ENCODE data around the gene CUX1.
"Not testable (repeated sequence)": the region's sequence is repeated elsewhere in the genome, so short reads cannot be mapped to it uniquely, and the experiment has no call there.

CUX1 gene

DNA sequence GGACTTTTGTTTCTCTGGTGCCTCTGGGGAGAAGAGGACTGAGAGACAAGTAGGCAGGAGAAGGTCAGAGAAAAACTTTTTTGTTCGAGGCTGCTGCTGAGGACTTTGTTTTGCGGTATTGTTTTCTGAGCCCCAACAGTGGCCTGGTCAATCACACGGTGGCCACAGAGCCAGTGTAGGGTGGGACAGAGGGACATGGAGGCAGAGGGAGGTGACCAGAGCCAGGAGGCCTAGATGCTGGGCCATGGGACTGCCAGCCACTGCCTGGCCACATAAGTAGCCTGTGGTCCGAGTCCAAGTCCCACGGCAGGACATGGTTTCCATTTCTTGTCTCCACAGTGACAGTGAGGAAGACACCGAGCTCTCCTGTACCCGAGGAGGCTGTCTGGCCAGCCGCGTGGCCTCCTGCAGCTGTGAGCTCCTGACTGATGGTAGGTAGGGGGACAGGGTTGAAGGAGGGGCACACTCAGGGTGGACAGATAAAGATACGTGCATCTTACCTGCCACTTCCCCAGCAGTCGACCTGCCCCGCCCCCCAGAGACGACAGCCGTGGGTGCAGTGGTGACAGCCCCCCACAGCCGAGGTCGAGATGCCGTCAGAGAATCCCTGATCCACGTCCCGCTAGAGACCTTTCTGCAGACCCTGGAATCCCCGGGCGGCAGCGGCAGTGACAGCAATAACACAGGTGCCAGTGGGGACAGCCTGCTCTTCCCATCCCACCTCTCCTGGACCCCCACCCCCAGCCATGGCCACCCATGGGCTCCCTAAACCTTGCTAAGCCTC lies 496.8 kb downstream of the CUX1 start:
- no peak for DNase-seq (ENCODE audit: low read depth)

DNA sequence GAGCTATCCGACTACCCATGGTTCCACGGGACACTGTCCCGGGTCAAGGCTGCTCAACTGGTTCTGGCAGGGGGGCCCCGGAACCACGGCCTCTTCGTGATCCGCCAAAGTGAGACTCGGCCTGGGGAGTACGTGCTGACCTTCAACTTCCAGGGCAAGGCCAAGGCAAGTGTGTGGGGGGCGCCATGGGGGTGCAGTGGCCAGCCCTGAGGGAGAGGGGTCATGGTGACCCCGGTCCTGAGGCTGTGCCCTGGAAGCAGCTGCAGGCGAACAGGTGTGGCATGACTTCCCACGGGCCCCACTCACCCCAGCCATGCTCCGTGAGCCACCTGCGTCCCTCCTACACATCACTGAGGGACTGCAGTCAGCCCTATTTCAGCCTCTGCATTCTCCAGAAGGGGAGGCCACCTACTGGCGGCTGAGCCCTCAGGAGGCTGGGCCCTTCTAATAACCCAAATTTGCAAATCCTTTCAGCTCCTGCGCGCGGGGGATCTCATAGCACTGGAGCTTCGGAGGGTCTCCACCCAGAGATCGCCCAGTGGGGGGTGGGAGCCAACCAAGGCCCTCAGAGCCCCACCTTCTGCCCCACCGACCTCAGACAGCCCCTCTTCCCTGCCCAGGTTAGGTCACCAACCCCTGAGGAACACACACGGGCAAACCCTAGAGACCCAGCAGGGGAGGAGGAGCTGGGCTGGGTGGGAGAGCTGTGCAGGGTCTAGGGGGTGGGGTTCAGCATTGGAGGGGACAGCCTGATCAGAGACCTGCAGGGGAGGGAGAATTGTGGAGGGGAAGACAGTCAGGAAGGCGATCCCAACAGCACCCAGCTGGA lies 500.0 kb downstream of the CUX1 start:
- no peak for DNase-seq (ENCODE audit: low read depth)

DNA sequence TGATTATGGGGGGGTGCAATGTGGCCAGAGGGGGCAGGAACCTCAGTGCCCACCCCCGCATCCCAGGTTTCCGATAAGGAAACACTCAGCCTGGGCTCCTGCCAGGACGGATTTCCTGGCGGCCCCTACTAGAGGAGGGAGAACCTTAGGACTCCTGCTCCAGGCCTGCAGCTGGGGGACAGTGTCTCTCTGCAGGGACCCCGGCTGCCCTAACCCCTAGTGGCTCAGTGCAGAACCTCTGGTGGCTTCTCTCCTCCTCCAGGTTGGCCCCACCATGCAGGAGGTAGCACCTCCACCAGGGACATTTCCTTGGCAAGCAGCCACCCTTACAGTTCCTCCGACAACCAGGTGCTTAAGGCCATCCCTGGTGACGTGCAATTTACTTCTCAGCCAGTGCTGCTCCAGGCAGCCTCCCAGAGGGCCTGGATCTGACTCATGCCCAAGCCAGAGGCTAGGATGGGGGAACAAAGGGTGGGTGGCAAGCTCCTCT lies 501.1 kb downstream of the CUX1 start:
- no peak for DNase-seq (ENCODE audit: low read depth)

DNA sequence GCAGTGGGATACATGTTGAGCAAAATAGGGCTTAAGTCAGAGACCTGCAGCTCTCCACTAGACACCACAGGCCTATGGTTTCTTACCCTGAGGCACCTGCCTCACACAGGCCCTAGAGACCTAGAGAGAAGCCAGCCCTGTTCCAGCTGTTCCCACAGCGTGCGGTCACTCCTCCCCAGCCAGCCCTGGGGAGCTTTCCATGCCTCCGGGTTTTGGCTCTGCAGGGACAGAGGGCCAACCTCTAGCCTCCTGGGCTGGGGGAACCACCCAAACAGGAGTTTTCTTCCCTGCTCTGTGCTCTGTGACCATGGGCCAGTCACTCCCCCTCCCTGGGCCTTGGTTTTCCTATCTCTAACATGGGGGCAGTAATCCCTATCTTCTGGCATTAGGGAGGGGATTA lies 502.2 kb downstream of the CUX1 start:
- DNase-seq (ENCODE audit: low read depth) = no peak

DNA sequence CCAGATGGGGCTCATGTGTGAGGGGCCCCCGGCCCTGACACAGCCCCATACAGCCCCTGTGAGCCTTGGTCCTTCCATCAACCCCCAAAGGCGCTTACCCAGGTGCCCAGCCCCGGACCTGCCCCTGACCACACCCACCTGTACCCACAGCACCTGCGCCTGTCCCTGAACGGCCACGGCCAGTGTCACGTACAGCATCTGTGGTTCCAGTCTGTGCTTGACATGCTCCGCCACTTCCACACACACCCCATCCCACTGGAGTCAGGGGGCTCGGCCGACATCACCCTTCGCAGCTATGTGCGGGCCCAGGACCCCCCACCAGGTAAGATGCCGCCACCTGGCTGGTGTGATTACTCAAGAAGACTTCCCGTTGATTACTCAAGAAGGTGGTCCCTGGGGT lies 502.8 kb downstream of the CUX1 start:
- no peak for DNase-seq (ENCODE audit: low read depth)

DNA sequence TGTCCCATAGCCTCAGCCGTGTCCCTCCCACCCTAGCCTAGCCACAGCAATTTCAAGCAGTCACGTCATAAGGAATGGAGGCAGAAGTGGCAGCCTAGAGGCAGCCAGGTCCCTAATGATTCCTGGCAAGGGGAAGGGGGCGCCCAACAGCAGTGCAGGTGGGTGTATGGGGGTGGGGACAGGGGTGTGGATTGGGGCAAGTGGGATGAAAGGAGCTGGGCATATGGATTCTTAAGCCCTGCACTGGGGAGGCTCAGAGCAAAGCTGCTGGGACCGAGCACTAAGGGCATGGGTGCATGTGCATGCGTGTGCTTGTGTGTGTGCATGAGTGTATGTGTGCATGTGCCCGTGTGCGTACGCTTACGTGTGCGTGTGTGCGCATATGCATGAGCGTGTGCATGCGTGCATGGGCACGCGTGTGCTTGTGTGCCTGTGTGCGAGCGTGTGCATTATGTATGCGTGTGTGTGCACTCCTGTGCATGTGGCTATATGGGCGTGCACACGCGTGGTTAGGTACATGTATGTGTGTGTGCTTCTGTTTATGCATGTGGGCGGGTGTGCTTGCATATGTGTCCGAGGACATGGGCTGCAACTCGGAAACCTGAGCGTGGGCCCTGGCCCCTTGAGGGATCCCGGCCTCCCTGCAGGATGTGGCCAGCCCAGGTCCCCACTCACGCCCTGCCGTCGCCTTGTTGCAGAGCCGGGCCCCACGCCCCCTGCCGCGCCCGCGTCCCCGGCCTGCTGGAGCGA lies 503.4 kb downstream of the CUX1 start:
- DNase-seq (ENCODE audit: low read depth) = no peak

DNA sequence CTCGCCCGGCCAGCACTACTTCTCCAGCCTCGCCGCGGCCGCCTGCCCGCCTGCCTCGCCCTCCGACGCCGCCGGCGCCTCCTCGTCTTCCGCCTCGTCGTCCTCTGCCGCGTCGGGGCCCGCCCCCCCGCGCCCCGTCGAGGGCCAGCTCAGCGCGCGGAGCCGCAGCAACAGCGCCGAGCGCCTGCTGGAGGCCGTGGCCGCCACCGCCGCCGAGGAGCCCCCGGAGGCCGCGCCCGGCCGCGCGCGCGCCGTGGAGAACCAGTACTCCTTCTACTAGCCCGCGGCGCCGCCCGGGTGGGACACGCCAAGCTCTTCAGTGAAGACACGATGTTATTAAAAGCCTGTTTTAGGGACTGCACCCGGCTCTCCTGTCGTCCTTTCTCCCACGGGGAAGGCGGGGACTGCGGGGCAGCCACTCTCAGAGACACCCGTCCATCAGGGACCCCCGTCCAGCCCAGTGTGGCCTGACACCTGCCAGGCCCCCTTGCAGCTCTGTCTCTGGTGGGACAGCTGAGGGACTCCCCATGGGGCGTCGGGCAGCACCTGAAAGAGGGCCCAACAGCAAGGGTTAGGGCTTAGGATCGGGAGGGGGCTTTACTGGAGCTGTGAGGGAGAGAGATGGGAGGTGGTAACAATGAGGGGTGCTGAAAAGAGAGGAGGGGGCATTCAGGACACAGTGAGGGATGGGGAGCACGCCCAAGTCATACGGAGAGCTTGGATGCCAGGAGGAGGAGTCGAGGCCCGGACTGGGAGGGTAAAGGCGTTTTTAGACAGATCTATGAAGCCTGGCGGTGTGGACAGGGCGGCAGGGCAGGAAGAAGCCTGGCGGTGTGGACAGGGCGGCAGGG lies 504.1 kb downstream of the CUX1 start:
- DNase-seq (ENCODE audit: low read depth) = no peak

DNA sequence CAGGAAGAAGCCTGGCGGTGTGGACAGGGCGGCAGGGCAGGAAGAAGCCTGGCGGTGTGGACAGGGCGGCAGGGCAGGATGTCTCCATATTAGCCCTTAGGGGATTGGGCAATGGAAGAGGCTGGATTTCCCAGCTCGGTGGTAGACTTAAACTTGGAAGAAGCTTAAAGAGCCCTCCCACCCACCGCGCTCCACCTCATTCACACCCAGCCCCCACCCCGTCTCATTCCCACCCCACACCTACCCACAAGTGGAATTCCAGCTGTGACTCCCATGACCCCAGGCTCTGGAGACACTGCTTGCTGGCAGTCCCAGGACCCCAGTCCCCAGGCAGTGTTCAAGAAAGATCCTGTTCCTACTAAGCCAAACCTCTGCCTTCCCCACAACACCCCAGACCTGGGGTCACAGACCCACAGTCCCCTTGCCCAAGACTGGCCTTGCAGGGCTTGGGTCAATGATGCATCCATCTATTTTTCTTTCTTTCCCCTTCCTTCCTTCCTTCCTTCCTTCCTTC lies 504.8 kb downstream of the CUX1 start:
- no peak for DNase-seq (ENCODE audit: low read depth)

DNA sequence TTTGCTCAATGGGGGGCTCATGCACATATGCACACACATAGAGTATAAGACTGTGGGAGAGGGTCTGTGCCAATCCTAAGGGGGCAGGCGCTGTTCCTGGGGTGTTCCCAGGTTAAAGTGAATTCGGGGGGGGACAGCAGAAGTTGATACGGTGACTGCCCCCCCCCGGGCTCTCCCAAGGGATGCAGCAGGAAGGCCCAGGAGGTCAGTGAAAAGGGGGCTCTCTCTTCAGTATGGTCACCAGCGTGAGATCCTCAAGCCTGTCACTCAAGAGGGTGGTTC lies 506.4 kb downstream of the CUX1 start:
- no peak for DNase-seq (ENCODE audit: low read depth)

DNA sequence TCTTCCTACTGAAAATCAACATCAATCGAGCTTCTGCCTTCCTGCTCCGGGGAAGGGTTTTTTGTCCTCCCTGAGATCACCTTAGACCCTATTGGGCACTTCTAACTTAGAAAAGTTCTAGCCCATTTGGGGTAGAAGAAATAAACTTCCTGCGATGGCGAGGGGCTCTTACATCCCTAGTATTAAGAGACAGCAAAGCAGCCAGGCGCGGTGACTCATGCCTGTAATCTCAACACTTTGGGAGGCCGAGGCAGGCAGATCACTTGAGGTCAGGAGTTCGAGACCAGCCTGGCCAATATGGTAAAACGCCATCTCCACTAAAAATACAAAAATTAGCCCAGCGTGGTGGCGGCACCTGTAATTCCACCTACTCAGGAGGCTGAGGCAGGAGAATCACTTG lies 507.7 kb downstream of the CUX1 start:
- DNase-seq (ENCODE audit: low read depth) = not testable (repeated sequence)

DNA sequence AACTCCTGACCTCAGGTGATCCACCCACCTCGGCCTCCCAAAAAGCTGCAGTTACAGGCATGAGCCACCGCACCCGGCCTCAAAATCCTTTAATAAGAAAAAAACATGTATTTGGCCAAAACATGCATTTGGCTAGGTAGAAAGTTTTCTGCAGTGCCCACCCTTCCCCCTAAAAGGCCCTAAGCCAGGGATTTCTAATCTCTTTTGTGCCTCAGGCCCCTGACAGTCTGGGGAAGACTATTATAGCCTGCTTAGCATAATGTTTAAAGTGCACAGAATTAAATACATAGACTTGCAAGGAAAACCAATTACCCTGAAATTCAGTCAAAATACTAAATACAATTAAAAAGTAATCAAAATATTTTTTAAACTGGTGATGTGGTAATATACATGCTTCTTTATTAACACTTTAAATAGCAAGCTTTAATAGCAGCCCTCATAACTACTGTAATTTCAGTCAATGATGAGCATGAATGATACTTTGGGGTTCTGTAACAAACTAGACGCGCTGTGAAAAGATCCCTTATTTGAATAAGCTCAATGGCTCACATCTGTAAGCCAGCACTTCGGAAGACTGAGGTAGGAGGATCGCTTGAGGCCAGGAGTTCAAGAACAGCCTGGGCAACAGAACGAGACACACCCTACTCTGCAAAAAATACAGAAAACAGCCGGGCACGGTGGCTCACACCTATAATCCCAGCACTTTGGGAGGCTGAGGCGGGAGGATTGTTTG lies 508.9 kb downstream of the CUX1 start:
- no peak for DNase-seq (ENCODE audit: low read depth)

DNA sequence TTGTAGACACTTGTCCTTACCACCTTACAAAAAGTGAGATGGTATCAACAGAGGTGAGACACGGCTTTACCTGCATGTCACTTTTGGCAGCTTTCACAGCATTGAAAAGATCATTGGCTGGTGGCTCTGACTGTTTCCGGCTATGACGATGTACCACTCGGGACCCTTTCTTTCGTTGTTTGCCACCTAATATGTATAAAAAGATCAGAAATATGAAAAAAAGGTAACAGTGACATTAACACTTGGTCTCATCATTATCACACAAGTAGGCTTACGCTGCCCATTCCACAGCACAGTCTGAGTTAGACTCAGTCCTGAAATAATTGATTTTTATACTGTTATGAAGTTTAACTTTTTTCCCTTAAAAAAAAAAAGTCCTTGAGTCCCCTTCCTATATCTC lies 509.8 kb downstream of the CUX1 start:
- DNase-seq (ENCODE audit: low read depth) = not testable (repeated sequence)

DNA sequence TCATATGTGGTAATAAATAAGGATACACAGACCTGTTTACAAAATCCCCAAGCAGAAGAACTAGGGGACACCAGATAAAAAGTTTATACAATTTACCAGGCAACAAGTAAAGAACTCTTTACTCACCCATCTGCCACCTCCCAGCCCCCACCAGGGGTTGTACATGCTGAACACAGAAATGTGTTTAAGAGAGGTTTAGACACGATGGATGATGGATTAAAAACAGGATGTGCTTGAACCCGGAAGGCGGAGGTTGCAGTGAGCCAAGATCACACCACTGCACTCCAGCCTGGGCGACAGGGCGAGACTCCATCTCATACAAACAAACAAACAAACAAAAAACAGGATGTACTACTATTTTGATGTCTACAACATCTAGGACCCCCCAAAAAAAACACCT lies 511.4 kb downstream of the CUX1 start:
- DNase-seq (ENCODE audit: low read depth) = not testable (repeated sequence)

DNA sequence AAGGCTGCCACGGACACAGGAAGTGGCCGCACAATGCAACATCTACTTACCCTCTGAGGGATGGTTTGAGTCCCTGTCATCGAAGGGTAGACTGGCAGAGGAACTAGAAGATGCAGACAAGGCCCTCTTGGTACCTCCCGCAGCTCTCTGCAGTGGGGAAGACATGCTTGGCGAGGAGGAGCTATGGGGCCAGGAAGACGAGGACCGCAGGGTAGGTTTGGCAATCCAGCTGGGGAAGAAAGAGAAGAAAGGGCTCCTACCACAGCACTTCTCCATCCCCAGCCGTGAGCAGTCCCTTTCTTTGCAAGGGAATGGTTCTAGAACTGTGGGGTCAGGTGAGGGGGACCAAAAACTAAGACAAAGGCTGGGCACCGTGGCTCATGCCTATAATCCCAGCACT lies 511.9 kb downstream of the CUX1 start:
- not testable (repeated sequence) for DNase-seq (ENCODE audit: low read depth)

DNA sequence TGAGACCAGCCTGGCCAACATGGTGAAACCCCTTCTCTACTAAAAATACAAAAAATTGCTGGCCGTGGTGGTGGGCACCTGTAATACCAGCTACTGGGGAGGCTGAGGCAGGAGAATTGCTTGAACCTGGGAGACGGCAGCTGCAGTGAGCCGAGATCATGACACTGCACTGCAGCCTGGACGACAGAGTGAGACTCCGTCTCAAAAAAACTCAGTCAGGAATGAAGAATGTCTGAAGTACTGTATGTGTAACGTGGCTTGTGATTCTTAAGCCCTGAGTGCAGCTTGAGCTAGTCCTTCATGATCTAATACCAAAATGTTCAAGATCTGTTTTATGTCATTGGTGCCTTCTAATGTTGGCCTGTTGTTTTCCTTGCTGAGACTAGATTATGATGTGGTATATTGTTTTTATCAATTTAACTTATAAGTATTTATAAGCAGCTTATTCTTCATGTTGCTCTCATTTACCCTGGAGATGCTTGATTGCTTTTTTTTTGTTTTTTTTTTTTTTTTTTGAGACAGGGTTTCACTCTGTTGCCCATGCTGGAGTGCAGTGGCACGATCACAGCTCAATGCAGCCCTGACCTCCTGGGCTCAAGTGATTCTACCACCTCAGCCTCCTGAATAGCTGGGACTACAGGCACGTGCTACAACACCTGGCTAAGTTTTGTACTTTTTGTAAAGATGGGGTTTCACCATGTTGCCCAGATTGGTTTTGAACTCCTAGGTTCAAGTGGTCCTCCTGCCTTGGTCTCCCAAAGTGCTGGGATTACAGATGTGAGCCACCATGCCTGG lies 513.4 kb downstream of the CUX1 start:
- DNase-seq (ENCODE audit: low read depth) = not testable (repeated sequence)
